ENCODE measurements around the gene MYL3.

GRCh38 chr3:46858456-46858855 is 4.8 kb downstream of the MYL3 start:
- TF ChIP-seq, protein P1, sequence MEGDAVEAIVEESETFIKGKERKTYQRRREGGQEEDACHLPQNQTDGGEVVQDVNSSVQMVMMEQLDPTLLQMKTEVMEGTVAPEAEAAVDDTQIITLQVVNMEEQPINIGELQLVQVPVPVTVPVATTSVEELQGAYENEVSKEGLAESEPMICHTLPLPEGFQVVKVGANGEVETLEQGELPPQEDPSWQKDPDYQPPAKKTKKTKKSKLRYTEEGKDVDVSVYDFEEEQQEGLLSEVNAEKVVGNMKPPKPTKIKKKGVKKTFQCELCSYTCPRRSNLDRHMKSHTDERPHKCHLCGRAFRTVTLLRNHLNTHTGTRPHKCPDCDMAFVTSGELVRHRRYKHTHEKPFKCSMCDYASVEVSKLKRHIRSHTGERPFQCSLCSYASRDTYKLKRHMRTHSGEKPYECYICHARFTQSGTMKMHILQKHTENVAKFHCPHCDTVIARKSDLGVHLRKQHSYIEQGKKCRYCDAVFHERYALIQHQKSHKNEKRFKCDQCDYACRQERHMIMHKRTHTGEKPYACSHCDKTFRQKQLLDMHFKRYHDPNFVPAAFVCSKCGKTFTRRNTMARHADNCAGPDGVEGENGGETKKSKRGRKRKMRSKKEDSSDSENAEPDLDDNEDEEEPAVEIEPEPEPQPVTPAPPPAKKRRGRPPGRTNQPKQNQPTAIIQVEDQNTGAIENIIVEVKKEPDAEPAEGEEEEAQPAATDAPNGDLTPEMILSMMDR (IDR thresholded peaks at IDR 0.05): no peak
- TF ChIP-seq POLR2A (IDR thresholded peaks at IDR 0.05): no peak
